GM12892 (cell line): ENCODE results near the gene TMEM62.

ENCODE experiments used
- POLR2A ChIP-seq: IDR thresholded peaks from 2 replicates; pipeline ENCODE4 v1.6.1; 2011; ENCODE audit warnings: low read depth, low read length, control low read depth
- POLR2AphosphoS5 ChIP-seq: IDR thresholded peaks from 2 replicates; pipeline ENCODE4 v1.6.1; 2011; ENCODE audit warnings: low read depth, low read length, control low read depth
- TAF1 ChIP-seq: IDR thresholded peaks from 2 replicates; pipeline ENCODE4 v1.6.1; 2011; ENCODE audit warnings: low read depth, mild to moderate bottlenecking, control low read depth, low read length, borderline replicate concordance

DNA sequence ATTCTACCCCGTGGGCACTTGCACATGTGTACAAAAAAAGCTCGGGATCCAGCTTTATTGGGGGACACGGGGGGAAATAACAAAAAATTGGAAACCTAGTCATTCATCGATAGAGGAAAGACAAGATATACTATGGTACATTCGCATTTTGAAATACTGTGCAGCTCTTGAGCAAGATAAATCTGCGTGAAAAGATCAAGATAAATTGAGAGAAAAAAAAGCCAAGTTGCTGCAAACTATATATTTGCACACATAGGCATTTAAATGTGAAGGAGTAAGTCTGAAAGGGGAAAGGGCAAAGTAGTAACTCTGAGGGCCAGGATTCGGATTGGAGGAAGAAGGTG, 26.9 kb upstream of the TMEM62 start:
- no peak for TF ChIP-seq POLR2A
- no peak for TF ChIP-seq TAF1
- no peak for TF ChIP-seq POLR2AphosphoS5
